IPS DF 6.9 (cell line): Measurements from ENCODE around the gene OR4F6.

Source experiments
- DNase-seq: peaks from one replicate; pipeline ENCODE4 v3.0.0-alpha.2; 2013; ENCODE audit warnings: low read depth, low spot score
- H3K27ac ChIP-seq: one replicate; pipeline ENCODE4 v1.5.1; 2013; ENCODE audit warnings: low read length, control low read depth
- H3K27me3 ChIP-seq: 2 replicates; pipeline ENCODE4 v1.6.1; 2013; ENCODE audit warnings: mild to moderate bottlenecking, low read length; ENCODE audit not compliant: control insufficient read depth, insufficient read depth
- H3K36me3 ChIP-seq: 2 replicates; pipeline ENCODE4 v1.6.1; 2013; ENCODE audit warnings: low read length; ENCODE audit not compliant: control insufficient read depth, insufficient read depth
- H3K4me1 ChIP-seq: 2 replicates; pipeline ENCODE4 v1.6.1; 2013; ENCODE audit warnings: low read length; ENCODE audit not compliant: control insufficient read depth, insufficient read depth
- H3K4me3 ChIP-seq: 2 replicates; pipeline ENCODE4 v1.5.1; 2013; ENCODE audit warnings: mild to moderate bottlenecking, low read length
- H3K9me3 ChIP-seq: 2 replicates; pipeline ENCODE4 v1.6.1; 2013; ENCODE audit warnings: low read length, inconsistent platforms; ENCODE audit not compliant: control insufficient read depth, insufficient read depth
- WGBS: extraction: QIAGEN DNeasy Blood & Tissue Kit; methylation state at CpG from one replicate; pipeline ENCODE4 v1.1.7; 2013; ENCODE audit warnings: mixed read lengths, missing lambda C conversion rate; ENCODE audit not compliant: insufficient read length, insufficient coverage; 5-methylcytosine and 5-hydroxymethylcytosine counted together

OR4F6 gene

DNA sequence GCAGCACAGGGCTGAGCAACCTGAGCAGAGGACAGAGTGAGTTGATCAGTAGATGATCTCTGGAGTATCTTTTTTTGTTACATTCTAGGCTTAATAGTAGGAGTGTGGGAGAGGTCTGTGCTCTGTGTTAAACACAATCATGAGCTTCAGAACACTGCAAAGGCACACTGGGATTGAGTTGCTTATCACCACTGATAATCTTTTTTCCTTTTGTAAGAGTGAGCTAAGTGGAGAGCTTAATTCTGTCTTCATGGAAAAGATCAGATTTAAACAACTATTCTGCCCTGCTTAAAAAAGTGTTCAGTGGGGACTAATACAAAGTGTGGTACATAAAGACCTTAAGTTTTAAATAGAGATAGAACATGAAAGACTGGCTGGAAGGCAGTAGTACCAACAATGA lies 1.1 kb downstream of the OR4F6 start:
- Histone ChIP-seq H3K27ac (no peak overlapping the region), H3K27me3 (no peaks in the 10 kb centered on the region), H3K36me3 (no peaks in the 10 kb centered on the region)

DNA sequence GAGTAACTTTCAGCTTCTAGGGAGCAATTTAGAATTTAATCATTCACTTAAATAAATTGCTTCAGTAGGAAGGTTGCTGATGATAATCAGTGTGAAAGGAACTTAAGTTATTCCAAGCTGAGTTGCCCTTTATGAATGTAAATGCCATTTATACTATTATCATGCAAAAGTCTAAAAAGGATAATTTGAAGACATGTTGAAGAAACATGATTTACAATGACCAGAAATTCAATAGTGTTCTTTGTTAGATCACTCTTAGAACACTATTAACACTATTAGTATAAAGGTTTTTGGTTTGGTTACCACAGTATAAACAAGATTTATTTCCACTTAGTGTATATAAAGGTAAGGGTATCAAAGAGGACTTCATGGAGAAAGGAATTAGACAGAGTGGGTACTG lies 1.6 kb downstream of the OR4F6 start:
- no peak for DNase-seq
- Histone ChIP-seq H3K36me3 (no peaks in the 10 kb centered on the region), H3K27me3 (no peaks in the 10 kb centered on the region), H3K4me3 (no peak overlapping the region), H3K27ac (no peak overlapping the region), H3K9me3 (no peaks in the 10 kb centered on the region; the same call in 1 of the 2 replicates), H3K4me1 (no peaks in the 10 kb centered on the region)

More for the DNA sequence above, 1.1 kb downstream of the OR4F6 start:
- Histone ChIP-seq H3K9me3 (no peaks in the 10 kb centered on the region; the same call in 1 of the 2 replicates), H3K4me1 (no peaks in the 10 kb centered on the region), H3K4me3 (no peak overlapping the region)
- DNase-seq: no peak

DNA sequence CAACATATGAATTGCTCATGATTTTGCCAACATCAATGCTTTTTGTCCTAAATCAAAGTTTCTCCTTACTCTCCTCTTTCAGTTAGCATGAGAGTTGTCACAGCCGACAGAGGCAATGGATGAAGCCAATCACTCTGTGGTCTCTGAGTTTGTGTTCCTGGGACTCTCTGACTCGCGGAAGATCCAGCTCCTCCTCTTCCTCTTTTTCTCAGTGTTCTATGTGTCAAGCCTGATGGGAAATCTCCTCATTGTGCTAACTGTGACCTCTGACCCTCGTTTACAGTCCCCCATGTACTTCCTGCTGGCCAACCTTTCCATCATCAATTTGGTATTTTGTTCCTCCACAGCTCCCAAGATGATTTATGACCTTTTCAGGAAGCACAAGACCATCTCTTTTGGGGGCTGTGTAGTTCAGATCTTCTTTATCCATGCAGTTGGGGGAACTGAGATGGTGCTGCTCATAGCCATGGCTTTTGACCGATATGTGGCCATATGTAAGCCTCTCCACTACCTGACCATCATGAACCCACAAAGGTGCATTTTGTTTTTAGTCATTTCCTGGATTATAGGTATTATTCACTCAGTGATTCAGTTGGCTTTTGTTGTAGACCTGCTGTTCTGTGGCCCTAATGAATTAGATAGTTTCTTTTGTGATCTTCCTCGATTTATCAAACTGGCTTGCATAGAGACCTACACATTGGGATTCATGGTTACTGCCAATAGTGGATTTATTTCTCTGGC lies 2.5 kb downstream of the OR4F6 start:
- H3K9me3 ChIP-seq: no peaks in the 10 kb centered on the region; the same call in 1 of the 2 replicates
- no peak overlapping the region for H3K27ac ChIP-seq
- WGBS: no CpG with 5 or more reads among the region's 6 CpGs
- H3K36me3 ChIP-seq: no peaks in the 10 kb centered on the region
- no peaks in the 10 kb centered on the region for H3K27me3 ChIP-seq
- no peaks in the 10 kb centered on the region for H3K4me1 ChIP-seq
- DNase-seq: no peak
- no peak overlapping the region for H3K4me3 ChIP-seq

DNA sequence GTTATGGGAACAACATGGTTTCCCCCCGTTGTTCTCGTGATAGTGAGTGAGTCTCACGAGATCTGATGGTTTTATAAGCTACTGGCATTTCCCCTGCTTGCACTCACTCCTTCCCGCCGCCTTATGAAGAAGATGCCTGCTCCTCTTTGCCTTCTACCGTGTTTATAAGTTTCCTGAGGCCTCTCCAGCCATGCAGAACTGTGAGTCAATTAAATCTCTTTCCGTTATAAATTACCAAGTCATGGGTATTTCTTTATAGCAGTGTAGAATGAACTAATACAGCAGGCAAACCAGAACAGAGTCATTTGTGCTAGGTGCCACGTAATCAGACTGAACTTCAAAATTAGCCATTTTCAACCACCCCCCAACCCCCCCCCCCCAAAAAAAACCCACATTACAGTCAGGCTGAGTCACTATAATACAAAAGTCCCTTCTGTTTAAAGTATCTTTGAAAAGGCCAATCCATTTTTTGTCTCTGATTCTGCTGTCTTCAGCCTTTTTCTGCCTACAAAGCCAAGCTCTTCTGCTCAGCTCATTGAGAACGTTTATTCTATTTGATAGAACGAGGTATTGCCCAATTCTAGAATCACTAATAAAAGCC lies 4.1 kb downstream of the OR4F6 start:
- Histone ChIP-seq H3K27ac (no peak overlapping the region), H3K27me3 (no peaks in the 10 kb centered on the region), H3K4me3 (no peak overlapping the region), H3K36me3 (no peaks in the 10 kb centered on the region), H3K4me1 (no peaks in the 10 kb centered on the region), H3K9me3 (no peaks in the 10 kb centered on the region; the same call in 1 of the 2 replicates)
- WGBS: no CpG with 5 or more reads among the region's 10 CpGs
- no peak for DNase-seq

- WGBS: no CpG with 5 or more reads among the region's 2 CpGs
- no peak for DNase-seq
- no peaks in the 10 kb centered on the region for H3K4me1 ChIP-seq
- H3K9me3 ChIP-seq: no peaks in the 10 kb centered on the region; the same call in 1 of the 2 replicates
- no peaks in the 10 kb centered on the region for H3K27me3 ChIP-seq
- H3K36me3 ChIP-seq: no peaks in the 10 kb centered on the region
- no peak overlapping the region for H3K27ac ChIP-seq
- H3K4me3 ChIP-seq: no peak overlapping the region
These were observed 4.9 kb downstream of the OR4F6 start for GRCh38 chr15:101808201-101808600.

- DNase-seq: no peak
- Histone ChIP-seq H3K27me3 (no peaks in the 10 kb centered on the region), H3K9me3 (no peaks in the 10 kb centered on the region; the same call in 1 of the 2 replicates), H3K4me3 (no peak overlapping the region), H3K36me3 (no peaks in the 10 kb centered on the region), H3K27ac (no peak overlapping the region), H3K4me1 (no peaks in the 10 kb centered on the region)
- WGBS: no CpG with 5 or more reads among the region's 1 CpG
These were observed 7.1 kb downstream of the OR4F6 start for GRCh38 chr15:101810456-101810855.

DNA sequence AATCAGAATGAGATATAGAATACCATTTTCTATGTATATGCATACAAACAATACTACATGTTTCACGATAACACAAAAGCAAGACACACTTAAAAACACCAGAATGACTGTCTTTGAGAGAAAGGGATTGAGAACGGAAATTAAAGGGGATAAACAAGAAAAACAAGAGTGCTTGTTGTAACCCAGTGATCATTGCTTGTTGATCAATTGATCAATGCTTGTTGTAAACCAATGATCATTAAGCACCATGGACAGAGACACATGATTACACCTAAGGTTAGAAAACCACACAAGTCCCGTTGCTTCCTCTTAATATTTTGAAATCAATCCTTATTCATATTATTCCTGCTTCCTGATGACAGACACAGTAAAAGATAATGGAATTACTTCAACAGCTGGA lies 7.6 kb downstream of the OR4F6 start:
- no CpG with 5 or more reads among the region's 3 CpGs for WGBS
- H3K36me3 ChIP-seq: no peaks in the 10 kb centered on the region
- DNase-seq: no peak
- no peaks in the 10 kb centered on the region; the same call in 1 of the 2 replicates for H3K9me3 ChIP-seq
- H3K27ac ChIP-seq: no peak overlapping the region
- H3K27me3 ChIP-seq: no peaks in the 10 kb centered on the region
- H3K4me3 ChIP-seq: no peak overlapping the region
- no peaks in the 10 kb centered on the region for H3K4me1 ChIP-seq

DNA sequence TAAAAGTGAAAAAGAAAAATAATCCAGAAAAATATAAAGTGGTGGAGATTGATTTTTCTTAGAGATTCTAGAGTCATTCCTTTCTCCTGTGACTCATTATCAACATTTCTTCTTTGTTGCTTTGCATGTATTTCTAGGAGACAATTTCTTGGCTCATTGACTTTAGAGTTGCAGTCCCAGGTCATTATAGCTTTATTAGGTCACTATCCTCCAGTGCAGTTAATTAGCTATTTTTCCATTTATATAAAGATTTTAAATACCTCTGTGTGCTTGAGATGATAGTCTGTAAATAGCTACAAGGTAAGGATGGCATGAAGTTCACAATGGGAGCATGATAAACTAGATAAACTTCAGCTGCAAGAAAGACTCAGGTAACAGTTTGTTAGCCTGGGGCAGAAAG lies 8.6 kb downstream of the OR4F6 start, which contains the start of gene OR4F15:
OR4F15 (plus strand) TSS at position 301 of the 400 bp plus-strand sequence. CDS start 5,985 bp downstream, outside the sequence.
- no peaks in the 10 kb centered on the region for H3K36me3 ChIP-seq
- H3K9me3 ChIP-seq: no peaks in the 10 kb centered on the region; the same call in 1 of the 2 replicates
- no peaks in the 10 kb centered on the region for H3K4me1 ChIP-seq
- no peak for DNase-seq
- no peaks in the 10 kb centered on the region for H3K27me3 ChIP-seq
- no peak within 1 kb of the TSS for H3K27ac ChIP-seq
- H3K4me3 ChIP-seq: no peak within 1 kb of the TSS

GRCh38 chr15:101813803-101814534 lies 10.7 kb downstream of the OR4F6 start:
- DNase-seq: no peak
- Histone ChIP-seq H3K27me3 (no peaks in the 10 kb centered on the region), H3K4me3 (no peak overlapping the region), H3K4me1 (no peaks in the 10 kb centered on the region), H3K36me3 (no peaks in the 10 kb centered on the region), H3K9me3 (no peaks in the 10 kb centered on the region; the same call in 1 of the 2 replicates), H3K27ac (no peak overlapping the region)
- WGBS: no CpG with 5 or more reads among the region's 3 CpGs

GRCh38 chr15:101820781-101821180 lies 17.5 kb downstream of the OR4F6 start:
- no CpG with 5 or more reads among the region's 6 CpGs for WGBS
- Histone ChIP-seq H3K4me3 (no peak overlapping the region), H3K4me1 (no peaks in the 10 kb centered on the region), H3K9me3 (no peaks in the 10 kb centered on the region; the same call in 1 of the 2 replicates), H3K27ac (no peak overlapping the region), H3K27me3 (no peaks in the 10 kb centered on the region; the same call in 1 of the 2 replicates), H3K36me3 (no peaks in the 10 kb centered on the region)
- DNase-seq: no peak
